GM19395 (cell line): Measurements from ENCODE around the gene ZNF408.
"Not testable (repeated sequence)": the region's sequence is repeated elsewhere in the genome, so short reads cannot be mapped to it uniquely, and the experiment has no call there.

ENCODE experiments used
- ATAC-seq: cut with Tn5 transposase; IDR thresholded peaks from one replicate; pipeline ENCODE4 v1.9.1; 2021; ENCODE audit warnings: mild to moderate bottlenecking, moderate library complexity; ENCODE audit not compliant: unreplicated experiment

ZNF408 gene

GRCh38 chr11:46696212-46696558 is 4.6 kb upstream of the ZNF408 start:
- no peak for ATAC-seq

GRCh38 chr11:46697303-46697702 is 3.5 kb upstream of the ZNF408 start:
- no peak for ATAC-seq

GRCh38 chr11:46697723-46698122 is 3.1 kb upstream of the ZNF408 start:
- ATAC-seq: no peak

GRCh38 chr11:46698597-46698996 is 2.2 kb upstream of the ZNF408 start:
- no peak for ATAC-seq

- peak; percentile 2 for ATAC-seq
These were observed 335 bp downstream of the ZNF408 start for GRCh38 chr11:46701078-46701654.

GRCh38 chr11:46705070-46705688 is 4.3 kb downstream of the ZNF408 start:
- no peak for ATAC-seq

- no peak for ATAC-seq
These were observed 6.1 kb downstream of the ZNF408 start for GRCh38 chr11:46706886-46707285.

- not testable (repeated sequence) for ATAC-seq
These were observed 8.5 kb downstream of the ZNF408 start for GRCh38 chr11:46709351-46709750.

GRCh38 chr11:46710821-46711269 is 10.0 kb downstream of the ZNF408 start:
- no peak for ATAC-seq

- ATAC-seq: no peak
These were observed 10.5 kb downstream of the ZNF408 start for GRCh38 chr11:46711303-46711702.

GRCh38 chr11:46712874-46713576 is 12.2 kb downstream of the ZNF408 start:
- no peak for ATAC-seq

- ATAC-seq: not testable (repeated sequence)
These were observed 17.0 kb downstream of the ZNF408 start for GRCh38 chr11:46717825-46718154.

GRCh38 chr11:46718155-46719019 is 17.6 kb downstream of the ZNF408 start:
- ATAC-seq: no peak

- ATAC-seq: no peak
These were observed 18.3 kb downstream of the ZNF408 start, which contains the start of gene F2 for GRCh38 chr11:46719048-46719542. Gene F2, plus strand, starts transcription at chr11:46719213. Its CDS starts 23 bp downstream, at chr11:46719236.

- ATAC-seq: no peak
These were observed 18.9 kb downstream of the ZNF408 start for GRCh38 chr11:46719543-46720218.

- ATAC-seq: no peak
These were observed 20.5 kb downstream of the ZNF408 start for GRCh38 chr11:46721286-46721685.

- ATAC-seq: no peak
These were observed 21.9 kb downstream of the ZNF408 start for GRCh38 chr11:46722566-46723358.

- ATAC-seq: no peak
These were observed 22.5 kb downstream of the ZNF408 start for GRCh38 chr11:46723359-46723680.

GRCh38 chr11:46724088-46724487 is 23.3 kb downstream of the ZNF408 start:
- ATAC-seq: no peak
